Effector CD4-positive, alpha-beta T cell (primary cell): ENCODE results near the gene NBPF14.
A peak's percentile ranks its signal among the peaks of the same experiment; 100 is the strongest.
"Not testable (repeated sequence)": the region's sequence is repeated elsewhere in the genome, so short reads cannot be mapped to it uniquely, and the experiment has no call there.

Experiments used
- DNase-seq: peaks from one replicate; pipeline ENCODE4 v3.0.0-alpha.2; 2020
- total RNA-seq: gene quantifications from one replicate; lab custom pipeline; 2026; lab: John Stamatoyannopoulos, UW

NBPF14 gene
- 9.6 reads per million, percentile 31 among the genes with 10 or more reads in this experiment for total RNA-seq

GRCh38 chr1:148595911-148596310 lies at the start of gene NBPF14:
NBPF14 (minus strand) TSS chr1:148596011; CDS start chr1:148595717, 294 bp downstream.
- DNase-seq: not testable (repeated sequence)

DNA sequence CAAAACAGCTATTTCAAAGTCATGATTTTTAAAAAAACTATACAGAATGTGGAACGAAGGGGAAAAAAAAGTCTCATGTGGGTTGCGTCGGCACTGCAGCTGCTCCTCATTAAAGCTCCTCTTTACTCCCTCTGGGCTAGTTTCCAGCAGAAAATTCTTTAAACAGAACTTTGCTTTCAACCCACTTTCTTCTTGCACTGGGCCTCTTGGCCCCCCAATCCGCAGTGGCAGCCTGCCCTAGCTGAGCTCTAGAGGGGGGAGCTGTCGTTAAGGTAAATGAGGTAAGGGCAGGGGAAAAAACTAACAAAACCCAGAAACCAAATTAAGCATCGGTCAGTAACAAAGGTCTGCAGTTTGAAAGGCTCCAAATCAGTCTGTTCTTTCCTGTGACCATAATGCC lies 29.6 kb upstream of the NBPF14 start:
- not testable (repeated sequence) for DNase-seq

DNA sequence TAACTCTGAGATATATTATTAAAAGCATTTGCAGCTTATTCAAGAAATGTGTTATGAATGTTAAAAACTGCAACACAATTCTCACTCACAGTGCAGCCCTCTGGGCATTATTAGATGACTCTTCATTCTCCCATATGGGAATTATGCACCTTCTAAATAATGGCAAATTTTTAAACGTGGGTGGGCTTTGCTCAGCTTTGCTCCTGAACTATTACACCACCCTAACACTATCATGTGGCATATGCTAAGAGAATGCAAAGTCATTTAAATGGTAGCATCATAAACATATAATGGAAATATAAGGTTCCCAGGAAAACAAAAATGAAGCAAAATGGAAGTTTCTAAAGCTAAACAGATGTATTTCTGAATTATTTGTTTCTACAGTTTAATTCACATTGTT lies 22.4 kb upstream of the NBPF14 start:
- DNase-seq: not testable (repeated sequence)

DNA sequence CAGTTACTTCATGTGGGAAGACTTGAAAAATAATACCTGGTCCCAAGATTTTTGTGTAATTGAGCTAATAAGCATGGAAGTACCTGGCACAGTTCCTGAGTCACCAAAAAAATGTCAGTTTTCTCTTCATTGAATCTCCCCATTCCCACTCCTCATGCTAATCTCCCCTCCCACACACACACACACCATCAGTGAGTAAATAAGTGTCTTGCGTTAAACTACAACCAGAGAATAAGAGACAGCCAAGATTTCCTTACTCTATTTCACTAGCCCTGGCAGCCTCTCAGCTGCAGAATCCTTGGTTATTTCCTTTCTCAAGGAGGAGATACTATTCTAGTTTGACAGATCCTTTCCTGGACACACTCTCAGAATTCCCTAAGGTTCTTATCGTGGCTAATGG lies 9.5 kb upstream of the NBPF14 start:
- not testable (repeated sequence) for DNase-seq

- DNase-seq: not testable (repeated sequence)
Observed at GRCh38 chr1:148595360-148595759, 451 bp downstream of the NBPF14 start.

GRCh38 chr1:148591098-148591497 lies 4.7 kb downstream of the NBPF14 start:
- DNase-seq: not testable (repeated sequence)

- not testable (repeated sequence) for DNase-seq
Observed at GRCh38 chr1:148532158-148532557, 63.7 kb downstream of the NBPF14 start.

DNA sequence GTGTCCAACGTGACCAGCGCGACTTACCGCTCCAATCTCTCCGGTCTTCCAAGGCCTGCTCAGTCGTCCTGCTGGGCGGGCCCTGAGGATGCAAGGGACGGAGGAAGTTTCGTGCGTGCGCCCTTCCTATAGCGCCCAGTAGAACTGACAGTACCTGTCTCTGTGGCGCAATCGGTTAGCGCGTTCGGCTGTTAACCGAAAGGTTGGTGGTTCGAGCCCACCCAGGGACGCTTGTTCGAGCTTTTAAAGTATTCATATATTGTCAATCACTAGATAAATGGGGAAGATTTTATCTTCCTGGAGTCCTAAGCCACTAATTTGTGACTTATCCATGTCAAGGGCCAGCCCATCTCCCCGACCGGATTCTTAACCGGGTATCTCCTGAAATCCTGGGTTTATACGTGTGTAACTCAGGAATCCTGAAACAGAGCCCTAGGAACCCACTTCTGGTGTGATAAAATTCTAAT lies 66.7 kb downstream of the NBPF14 start:
- peak; percentile 50 for DNase-seq

DNA sequence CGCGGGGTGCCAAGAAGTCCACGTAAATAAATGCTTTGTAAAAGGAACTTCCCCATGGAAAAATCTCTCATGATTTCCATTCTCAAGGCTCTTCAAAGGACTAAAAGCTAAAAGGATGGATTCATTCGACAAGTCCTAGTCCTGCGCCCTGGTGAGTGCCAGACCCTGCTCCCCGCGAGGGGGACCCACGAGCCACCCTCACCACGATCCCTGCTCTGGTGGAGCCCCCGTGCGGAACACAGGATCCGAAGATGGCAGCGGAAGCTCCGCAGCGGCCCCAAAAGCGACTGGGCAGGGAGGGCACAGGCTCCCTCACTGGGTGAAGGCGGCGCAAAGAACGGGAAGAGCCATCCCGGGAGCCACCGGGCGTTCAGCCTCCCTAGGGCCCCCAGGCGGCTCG lies 67.2 kb downstream of the NBPF14 start:
- DNase-seq: not testable (repeated sequence)

DNA sequence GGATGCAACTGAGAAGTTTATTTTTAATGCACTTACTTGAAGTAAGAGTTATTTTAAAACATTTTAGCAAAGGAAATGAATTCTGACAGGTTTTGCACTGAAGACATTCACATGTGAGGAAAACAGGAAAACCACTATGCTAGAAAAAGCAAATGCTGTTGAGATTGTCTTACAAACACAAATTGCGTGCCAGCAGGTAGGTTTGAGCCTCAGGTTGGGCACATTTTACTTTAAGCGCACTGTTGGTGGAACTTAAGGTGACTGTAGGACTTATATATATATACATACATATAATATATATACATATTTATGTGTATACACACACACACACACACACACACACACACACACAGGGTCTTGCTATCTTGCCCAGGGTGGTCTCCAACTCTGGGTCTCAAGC lies 69.2 kb downstream of the NBPF14 start:
- not testable (repeated sequence) for DNase-seq

DNA sequence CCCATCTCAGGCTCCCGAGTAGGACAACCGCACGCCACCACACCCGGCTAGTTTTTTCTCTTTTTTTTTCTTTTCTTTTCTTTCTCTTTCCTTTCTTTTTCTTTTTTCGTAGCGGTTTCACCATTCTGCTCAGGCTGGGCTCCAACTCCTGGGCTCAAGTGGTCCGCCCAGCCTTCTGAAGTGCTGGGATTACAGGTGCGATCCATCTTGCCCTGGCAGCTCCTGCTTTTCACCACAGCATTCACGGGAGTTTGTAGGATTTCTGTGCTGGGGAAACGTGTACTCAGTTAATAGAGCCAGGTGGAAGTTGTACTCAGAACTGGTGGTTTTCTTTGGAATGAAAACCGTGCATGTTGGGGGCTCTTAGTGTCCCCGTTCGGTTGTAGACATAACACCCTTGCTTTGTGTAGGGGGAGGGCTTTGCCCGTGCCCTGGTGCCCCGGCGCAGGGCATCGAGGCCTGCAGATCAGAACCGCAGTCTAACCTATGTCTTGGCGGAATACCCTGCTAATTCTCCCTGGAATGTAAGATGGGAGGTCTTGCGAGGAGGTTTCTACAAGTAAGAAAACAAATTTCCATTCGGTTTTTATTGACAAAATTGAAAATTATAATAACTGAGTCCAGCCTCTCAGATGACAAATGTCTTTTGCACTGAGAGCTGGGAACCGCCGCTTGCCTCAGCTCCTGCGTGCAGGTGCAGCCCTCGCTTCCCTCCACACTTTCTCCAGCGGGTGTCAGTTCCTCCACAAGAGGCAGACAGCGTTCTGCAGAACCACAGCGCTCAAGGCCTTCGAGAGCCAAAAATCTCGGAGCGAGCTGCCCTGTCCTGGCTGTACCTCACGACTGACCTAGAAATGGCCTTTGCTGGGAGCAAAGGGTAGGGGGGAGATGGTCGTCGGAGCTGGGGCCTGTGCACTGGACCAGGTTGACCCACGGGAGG lies 72.3 kb downstream of the NBPF14 start:
- DNase-seq: not testable (repeated sequence)

DNA sequence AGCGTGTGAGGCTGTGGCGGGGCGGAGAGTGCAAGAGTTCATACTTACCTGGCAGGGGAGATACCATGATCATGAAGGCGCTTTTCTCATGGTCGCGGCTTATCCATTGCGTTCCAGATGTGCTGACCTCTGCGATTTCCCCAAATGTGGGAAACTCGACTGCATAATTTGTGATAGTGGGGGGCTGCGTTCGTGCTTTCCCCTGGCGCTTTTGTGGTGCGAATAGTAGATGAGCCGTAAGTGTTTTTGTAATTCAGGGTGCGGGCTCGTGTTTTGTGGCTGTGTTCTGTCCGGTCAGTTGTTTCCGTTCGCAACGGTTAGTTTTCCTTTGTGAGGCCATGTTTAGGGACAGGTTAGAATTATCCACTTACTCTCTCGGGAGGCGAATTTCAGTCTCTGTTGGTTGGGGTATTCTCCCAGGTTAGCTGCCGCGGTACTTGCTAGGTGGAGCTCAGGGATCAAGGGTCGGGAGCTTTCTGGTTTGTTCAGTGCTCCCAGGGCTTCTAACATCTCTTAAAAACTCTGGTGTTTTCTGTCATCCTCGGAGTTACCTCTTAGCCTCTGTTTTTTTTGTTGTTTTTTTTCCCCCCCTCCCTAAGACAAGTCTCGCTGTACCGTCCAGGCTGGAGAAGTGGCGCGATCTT lies 73.1 kb downstream of the NBPF14 start:
- peak; percentile 82 for DNase-seq

GRCh38 chr1:148522072-148522471 lies 73.7 kb downstream of the NBPF14 start:
- peak; percentile 73 for DNase-seq

DNA sequence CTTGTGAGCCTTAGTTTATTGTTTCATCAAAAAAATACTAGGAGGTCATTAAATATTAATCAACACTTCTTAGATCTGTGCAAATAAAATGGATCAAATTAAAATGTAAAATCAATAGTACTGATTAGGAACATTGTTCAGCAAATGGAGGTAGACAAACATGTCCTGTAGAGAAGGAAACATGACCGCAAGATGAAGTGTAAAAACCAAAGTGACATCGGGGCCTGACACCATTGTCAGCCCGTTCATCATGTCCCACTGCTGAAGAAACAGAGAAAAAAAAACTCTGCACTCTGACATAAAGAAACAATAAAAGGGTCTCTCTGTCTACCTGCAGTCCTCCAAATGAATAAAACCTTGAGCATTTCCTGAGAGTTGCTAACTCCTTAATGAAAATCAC lies 81.5 kb downstream of the NBPF14 start:
- not testable (repeated sequence) for DNase-seq

GRCh38 chr1:148512571-148513184 lies 83.1 kb downstream of the NBPF14 start:
- not testable (repeated sequence) for DNase-seq

DNA sequence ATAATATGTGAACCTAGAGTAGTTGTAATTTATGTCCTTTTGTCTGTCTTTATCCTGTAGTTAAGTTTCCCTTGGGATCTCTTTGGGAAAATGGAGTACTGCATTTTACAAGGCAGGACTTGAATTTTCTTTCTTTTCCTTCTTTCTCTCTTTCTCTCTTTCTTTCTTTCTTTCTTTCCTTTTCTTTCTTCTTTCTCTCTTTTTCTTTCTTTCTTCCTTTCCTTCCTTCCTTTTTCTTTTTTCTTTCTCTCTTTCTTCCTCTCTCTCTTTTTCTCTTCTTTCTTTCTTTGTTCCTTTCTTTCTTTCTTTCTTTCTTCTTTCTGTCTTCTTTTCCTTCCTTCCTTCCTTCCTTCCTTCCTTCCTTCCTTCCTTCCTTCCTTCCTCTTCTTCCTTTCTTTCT lies 101.9 kb downstream of the NBPF14 start:
- DNase-seq: not testable (repeated sequence)

DNA sequence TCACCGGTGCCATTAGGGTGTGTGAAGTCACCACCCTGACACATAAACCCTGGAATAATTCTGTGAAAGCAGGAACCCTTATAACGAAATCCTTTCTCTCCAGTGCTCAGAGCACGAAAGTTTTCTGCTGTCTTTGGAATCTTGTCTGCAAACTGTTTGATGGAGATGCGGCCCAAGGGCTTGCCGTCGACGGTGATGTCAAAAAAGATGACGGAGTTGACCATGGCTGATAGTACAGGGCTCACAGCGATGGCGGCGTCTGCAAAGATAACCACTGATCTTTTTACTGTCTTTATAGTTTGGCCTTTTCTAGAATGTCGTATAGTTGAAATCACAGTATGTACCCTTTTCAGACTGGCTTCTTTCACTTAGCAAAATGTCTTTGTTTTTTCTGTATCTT lies 112.8 kb downstream of the NBPF14 start, which contains the start of gene PPIAL4G:
Gene PPIAL4G, minus strand, starts transcription at position 274 of the 400 bp plus-strand sequence. Its CDS starts 50 bp downstream, at position 224.
- DNase-seq: not testable (repeated sequence)
